HG03442 (cell line): ENCODE measurements around the gene L3MBTL1.

Experiments used
- ATAC-seq: cut with Tn5 transposase; IDR thresholded peaks from one replicate; pipeline ENCODE4 v1.9.1; 2021; ENCODE audit warnings: mild to moderate bottlenecking, moderate library complexity; ENCODE audit not compliant: unreplicated experiment

Gene L3MBTL1

GRCh38 chr20:43558412-43559146 lies 51.1 kb downstream of the L3MBTL1 start, which contains the start of gene SGK2:
Gene SGK2, plus strand, starts transcription at chr20:43559027. Its CDS starts 7,469 bp downstream, at chr20:43566496.
- ATAC-seq: no peak

GRCh38 chr20:43559147-43559987 lies 51.9 kb downstream of the L3MBTL1 start:
- ATAC-seq: no peak

- no peak for ATAC-seq
These were observed 53.5 kb downstream of the L3MBTL1 start for GRCh38 chr20:43560974-43561373.

- no peak for ATAC-seq
These were observed 55.9 kb downstream of the L3MBTL1 start for GRCh38 chr20:43563429-43563828.

GRCh38 chr20:43563991-43564390 lies 56.5 kb downstream of the L3MBTL1 start:
- no peak for ATAC-seq

GRCh38 chr20:43564455-43564854 lies 57.0 kb downstream of the L3MBTL1 start:
- ATAC-seq: no peak

GRCh38 chr20:43564993-43565757 lies 57.7 kb downstream of the L3MBTL1 start:
- ATAC-seq: no peak

- ATAC-seq: no peak
These were observed 58.2 kb downstream of the L3MBTL1 start for GRCh38 chr20:43565758-43566104.

- ATAC-seq: no peak
These were observed 60.0 kb downstream of the L3MBTL1 start for GRCh38 chr20:43567477-43567876.

GRCh38 chr20:43568706-43569105 lies 61.2 kb downstream of the L3MBTL1 start:
- ATAC-seq: no peak

- ATAC-seq: no peak
These were observed 61.8 kb downstream of the L3MBTL1 start for GRCh38 chr20:43569282-43569681.

GRCh38 chr20:43570496-43570895 lies 63.0 kb downstream of the L3MBTL1 start:
- no peak for ATAC-seq

- ATAC-seq: no peak
These were observed 63.8 kb downstream of the L3MBTL1 start for GRCh38 chr20:43571310-43571709.

- no peak for ATAC-seq
These were observed 64.3 kb downstream of the L3MBTL1 start for GRCh38 chr20:43571771-43572170.

- ATAC-seq: no peak
These were observed 65.4 kb downstream of the L3MBTL1 start for GRCh38 chr20:43572891-43573290.

GRCh38 chr20:43576108-43576507 lies 68.6 kb downstream of the L3MBTL1 start:
- ATAC-seq: no peak

GRCh38 chr20:43579861-43580793 lies 72.6 kb downstream of the L3MBTL1 start:
- ATAC-seq: no peak

GRCh38 chr20:43583133-43583864 lies 75.8 kb downstream of the L3MBTL1 start:
- no peak for ATAC-seq

- no peak for ATAC-seq
These were observed 76.5 kb downstream of the L3MBTL1 start for GRCh38 chr20:43583982-43584432.
